Dendritic cell treated with granulocyte-macrophage colony-stimulating factor and Interleukin-4, amounts not matched to agents 40 ng/mL and 50 ng/mL, for 4 days (primary cell): Measurements from ENCODE around the gene USE1.

Experiments used
- H3K27ac Mint-ChIP-seq: one replicate; pipeline ENCODE4 v1.8.0; 2022; ENCODE audit warnings: mild to moderate bottlenecking, mixed read lengths
- H3K27me3 Mint-ChIP-seq: one replicate; pipeline ENCODE4 v1.8.0; 2022; ENCODE audit warnings: mild to moderate bottlenecking, mixed read lengths
- H3K36me3 Mint-ChIP-seq: one replicate; pipeline ENCODE4 v1.8.0; 2022; ENCODE audit warnings: low read depth, mixed read lengths
- H3K4me1 Mint-ChIP-seq: one replicate; pipeline ENCODE4 v1.8.0; 2022; ENCODE audit warnings: low read depth, mixed read lengths
- H3K4me3 Mint-ChIP-seq: one replicate; pipeline ENCODE4 v1.8.0; 2022; ENCODE audit warnings: mild to moderate bottlenecking, moderate library complexity, mixed read lengths
- H3K9me3 Mint-ChIP-seq: one replicate; pipeline ENCODE4 v1.8.0; 2022; ENCODE audit warnings: mixed read lengths
- intact Hi-C: fragments of 100-400 bp; cut with micrococcal nuclease; formaldehyde crosslinking; loops from one replicate; pipeline ENCODE4 v1.15.0; 2022

The USE1 gene

GRCh38 chr19:17211547-17212446 is 3.4 kb upstream of the USE1 start:
- Mint-ChIP-seq H3K36me3 (peaks cover 79% of the 10 kb centered on the region), H3K9me3 (no peaks in the 10 kb centered on the region), H3K27ac (no peak overlapping the region), H3K4me1 (peaks cover 29% of the 10 kb centered on the region), H3K27me3 (no peaks in the 10 kb centered on the region), H3K4me3 (no peak overlapping the region)
- intact Hi-C loops: no loop called here

GRCh38 chr19:17213334-17213733 is 1.8 kb upstream of the USE1 start:
- Mint-ChIP-seq H3K9me3 (no peaks in the 10 kb centered on the region), H3K27ac (peak overlapping the region; percentile 5), H3K4me1 (peaks cover 29% of the 10 kb centered on the region), H3K4me3 (no peak overlapping the region), H3K36me3 (peaks cover 81% of the 10 kb centered on the region), H3K27me3 (no peaks in the 10 kb centered on the region)
- intact Hi-C loops: no loop called here

GRCh38 chr19:17214508-17215126 is 540 bp upstream of the USE1 start:
- Mint-ChIP-seq H3K36me3 (peaks cover 81% of the 10 kb centered on the region), H3K27me3 (no peaks in the 10 kb centered on the region), H3K4me1 (peaks cover 25% of the 10 kb centered on the region), H3K27ac (peak overlapping the region; percentile 96), H3K4me3 (peak overlapping the region; percentile 79), H3K9me3 (no peaks in the 10 kb centered on the region)
- intact Hi-C loops: loop anchor here (2.0 kb wide), 1 partner anchor 52 kb away; the partner anchor contains the start of gene BABAM1

DNA sequence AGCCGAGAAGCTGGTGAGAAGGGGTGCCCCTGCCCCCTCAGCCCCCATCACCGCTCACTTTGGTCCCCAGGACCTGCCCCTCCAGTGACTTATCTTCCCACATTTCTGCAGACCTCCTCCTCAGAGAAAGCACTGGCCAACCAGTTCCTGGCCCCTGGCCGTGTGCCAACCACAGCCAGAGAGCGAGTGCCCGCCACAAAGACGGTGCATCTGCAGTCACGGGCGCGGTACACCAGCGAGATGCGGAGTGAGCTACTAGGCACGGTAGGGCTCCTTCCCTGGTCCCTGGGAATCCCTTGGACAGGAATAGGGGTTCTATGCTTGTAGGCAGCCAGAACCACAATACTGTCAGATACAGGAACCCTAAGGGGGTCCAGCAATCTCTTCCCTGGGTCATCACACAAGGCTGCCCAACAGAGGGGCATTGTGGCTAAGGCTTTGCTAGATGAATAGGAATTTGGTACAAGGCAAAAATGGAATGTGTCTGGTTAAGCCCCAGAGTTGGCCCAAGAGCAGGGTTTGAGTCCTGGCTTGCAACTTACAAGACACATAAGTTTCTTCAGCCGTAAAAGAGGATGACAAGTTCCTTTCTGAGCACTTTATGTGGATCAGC is 1.0 kb downstream of the USE1 start:
- Mint-ChIP-seq H3K9me3 (no peaks in the 10 kb centered on the region), H3K27ac (peak overlapping the region; percentile 96), H3K4me1 (peaks cover 36% of the 10 kb centered on the region), H3K36me3 (peaks cover 68% of the 10 kb centered on the region), H3K27me3 (no peaks in the 10 kb centered on the region), H3K4me3 (peak overlapping the region; percentile 79)
- intact Hi-C loops: no loop called here

DNA sequence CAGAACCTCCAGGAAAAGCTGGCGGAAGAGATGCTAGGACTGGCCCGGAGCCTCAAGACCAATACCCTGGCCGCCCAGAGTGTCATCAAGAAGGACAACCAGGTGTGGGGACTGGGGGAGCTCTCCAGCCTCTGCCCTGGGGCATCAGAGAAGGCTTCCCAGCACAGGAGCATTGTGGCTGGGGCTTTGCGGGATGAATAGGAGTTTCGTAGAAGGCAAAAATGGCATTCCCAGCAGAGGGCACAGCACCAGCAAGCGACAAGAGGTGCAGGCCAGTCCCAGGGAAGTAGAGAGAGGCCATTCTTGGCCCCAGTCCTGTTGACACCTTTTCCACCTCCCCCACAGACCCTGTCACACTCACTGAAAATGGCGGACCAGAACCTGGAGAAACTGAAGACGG is 4.1 kb downstream of the USE1 start:
- Mint-ChIP-seq H3K27me3 (no peaks in the 10 kb centered on the region), H3K4me3 (no peak overlapping the region), H3K27ac (peak overlapping the region; percentile 51), H3K9me3 (no peaks in the 10 kb centered on the region), H3K36me3 (peaks cover 37% of the 10 kb centered on the region), H3K4me1 (peaks cover 46% of the 10 kb centered on the region)
- intact Hi-C loops: no loop called here

GRCh38 chr19:17220207-17220758 is 5.1 kb downstream of the USE1 start:
- peaks cover 36% of the 10 kb centered on the region for H3K36me3 Mint-ChIP-seq
- intact Hi-C loops: no loop called here
- no peak overlapping the region for H3K4me3 Mint-ChIP-seq
- H3K4me1 Mint-ChIP-seq: peaks cover 41% of the 10 kb centered on the region
- peak overlapping the region; percentile 51 for H3K27ac Mint-ChIP-seq
- H3K9me3 Mint-ChIP-seq: no peaks in the 10 kb centered on the region
- no peaks in the 10 kb centered on the region for H3K27me3 Mint-ChIP-seq

GRCh38 chr19:17225053-17225452 is 9.9 kb downstream of the USE1 start:
- Mint-ChIP-seq H3K27ac (no peak overlapping the region), H3K27me3 (no peaks in the 10 kb centered on the region), H3K36me3 (peaks cover 35% of the 10 kb centered on the region), H3K4me3 (no peak overlapping the region), H3K4me1 (peaks cover 35% of the 10 kb centered on the region), H3K9me3 (no peaks in the 10 kb centered on the region)
- intact Hi-C loops: loop anchor here (5.0 kb wide), 1 partner anchor 328 kb away; no protein-coding TSS in a partner anchor

DNA sequence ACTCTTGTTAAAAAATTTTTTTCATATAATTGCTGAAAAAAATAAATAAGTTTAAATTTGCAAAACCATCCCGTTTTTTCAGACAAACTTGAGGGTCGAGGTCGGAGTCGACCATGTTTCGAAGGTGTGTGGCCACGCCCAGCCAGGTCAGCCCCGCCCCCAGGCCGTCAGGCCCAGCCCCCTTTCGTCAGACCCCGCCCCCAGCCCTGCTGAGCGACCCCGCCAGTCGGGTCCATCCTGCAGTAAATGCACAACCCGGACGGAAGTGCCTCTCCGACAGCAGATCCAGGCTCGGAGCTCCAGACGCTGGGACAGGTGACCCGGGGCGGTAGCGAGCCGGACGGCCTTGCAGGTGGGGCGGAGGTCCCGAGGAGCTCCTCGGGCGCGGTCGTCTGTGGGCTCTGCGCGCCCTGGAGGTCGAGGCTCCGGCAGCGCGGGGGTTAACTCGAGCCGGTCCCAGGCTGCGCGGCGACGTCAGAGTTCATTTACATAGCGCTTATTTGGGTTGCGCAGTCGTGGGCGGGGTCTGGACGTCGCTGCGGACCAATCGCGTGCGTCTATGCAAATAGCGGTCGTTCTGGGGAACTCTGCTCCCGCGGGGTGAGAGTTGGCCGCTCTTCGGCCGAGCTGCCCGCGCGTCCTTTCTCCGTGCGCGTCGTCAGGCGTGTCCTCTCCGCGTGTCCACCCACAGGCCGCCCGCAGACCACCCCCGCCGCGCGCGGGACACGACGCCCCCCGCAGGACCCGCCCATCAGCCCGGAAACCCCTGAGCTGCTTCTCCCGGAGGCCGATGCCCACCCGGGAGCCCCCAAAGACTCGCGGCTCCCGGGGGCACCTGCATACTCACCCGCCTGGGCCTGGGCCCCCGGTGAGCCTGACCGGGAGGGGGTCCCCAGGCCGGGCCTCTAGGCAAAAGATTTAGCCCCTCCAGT is 11.1 kb downstream of the USE1 start, which contains the start of gene OCEL1:
Gene OCEL1 (plus strand): TSS at position 225 of the 932 bp plus-strand sequence. CDS start 22 bp downstream, at position 247.
- Mint-ChIP-seq H3K4me1 (peaks cover 27% of the 10 kb centered on the region), H3K4me3 (peak within 1 kb of the TSS; percentile 81), H3K36me3 (peaks cover 47% of the 10 kb centered on the region), H3K27ac (peak within 1 kb of the TSS; percentile 90), H3K9me3 (no peaks in the 10 kb centered on the region), H3K27me3 (no peaks in the 10 kb centered on the region)
- intact Hi-C loops: loop anchor here (1.0 to 5.0 kb wide), 2 partner anchors 151 to 329 kb away; partner anchors contain the start of genes HAUS8 and MYO9B

- H3K4me3 Mint-ChIP-seq: no peak overlapping the region
- no peaks in the 10 kb centered on the region for H3K9me3 Mint-ChIP-seq
- intact Hi-C loops: loop anchor here (5.0 kb wide), 1 partner anchor 331 kb away; no protein-coding TSS in a partner anchor
- H3K27ac Mint-ChIP-seq: no peak overlapping the region
- H3K27me3 Mint-ChIP-seq: no peaks in the 10 kb centered on the region
- peaks cover 64% of the 10 kb centered on the region for H3K36me3 Mint-ChIP-seq
- peaks cover 27% of the 10 kb centered on the region for H3K4me1 Mint-ChIP-seq
Measured at GRCh38 chr19:17227798-17228367, 12.7 kb downstream of the USE1 start.

DNA sequence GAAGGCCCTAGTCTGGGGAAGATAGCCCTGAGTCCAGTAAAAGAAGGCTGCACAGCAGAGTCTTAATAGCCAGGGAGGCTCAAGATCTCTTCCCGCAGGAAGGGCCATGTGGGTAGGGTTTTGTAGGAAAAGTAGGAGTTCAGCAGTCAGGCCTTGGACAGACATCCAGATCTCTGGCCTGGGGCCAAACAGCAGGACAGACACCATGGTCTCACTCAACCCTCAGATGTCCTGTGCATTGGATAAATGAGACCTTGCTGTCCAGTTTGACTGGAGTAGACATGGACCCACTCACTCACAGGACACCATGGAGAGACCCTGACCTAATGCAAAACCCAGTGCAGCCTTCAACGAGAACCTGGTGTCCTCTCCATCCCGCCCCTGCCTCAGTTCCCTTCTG is 14.7 kb downstream of the USE1 start:
- Mint-ChIP-seq H3K9me3 (no peaks in the 10 kb centered on the region), H3K27ac (no peak overlapping the region), H3K4me3 (no peak overlapping the region), H3K27me3 (no peaks in the 10 kb centered on the region), H3K4me1 (peaks cover 26% of the 10 kb centered on the region), H3K36me3 (peaks cover 72% of the 10 kb centered on the region)
- intact Hi-C loops: loop anchor here (5.0 kb wide), 1 partner anchor 333 kb away; no protein-coding TSS in a partner anchor

DNA sequence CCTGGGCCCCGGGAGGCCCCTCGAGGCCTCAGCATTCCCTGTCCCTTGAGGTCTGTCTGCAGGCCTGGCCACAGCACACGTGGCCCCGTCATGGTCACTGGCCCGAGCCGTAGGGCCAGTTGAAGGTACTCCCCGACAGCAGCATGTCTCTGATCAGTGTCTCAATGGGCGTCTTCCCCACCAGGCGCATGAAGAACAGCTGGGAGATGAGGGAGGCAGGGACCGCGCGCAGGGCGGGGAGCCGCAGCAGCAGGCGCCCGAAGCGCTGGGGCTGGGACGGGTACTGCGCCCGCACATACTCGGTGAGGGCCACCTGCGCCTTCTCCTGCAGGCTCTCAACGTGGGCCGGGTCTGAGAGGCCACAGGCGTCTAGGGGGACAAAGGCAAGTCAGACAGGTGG is 17.1 kb downstream of the USE1 start:
- intact Hi-C loops: no loop called here
- Mint-ChIP-seq H3K9me3 (no peaks in the 10 kb centered on the region), H3K36me3 (peaks cover 60% of the 10 kb centered on the region), H3K4me1 (peaks cover 37% of the 10 kb centered on the region), H3K27ac (no peak overlapping the region), H3K4me3 (no peak overlapping the region), H3K27me3 (no peaks in the 10 kb centered on the region)

DNA sequence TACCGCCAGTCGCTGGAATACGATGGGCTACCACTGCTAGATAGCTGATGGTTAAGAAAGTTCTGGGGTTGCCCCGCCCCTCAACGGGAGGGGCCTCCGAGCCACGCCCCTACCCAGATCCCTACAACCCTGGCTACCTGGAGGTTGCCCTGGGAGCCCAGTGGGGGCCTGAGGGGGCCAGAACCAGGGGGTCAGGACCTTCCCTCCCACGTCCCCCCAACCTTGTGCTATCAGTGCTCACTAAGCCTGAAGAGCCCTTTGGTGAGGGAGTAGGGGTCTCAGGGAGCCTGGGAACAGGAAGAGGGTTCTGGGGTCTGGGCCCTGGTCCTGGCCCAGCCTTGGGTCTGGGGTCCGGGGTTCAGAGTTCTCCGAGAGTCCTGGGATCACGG is 19.7 kb downstream of the USE1 start:
- Mint-ChIP-seq H3K27me3 (no peaks in the 10 kb centered on the region), H3K9me3 (no peaks in the 10 kb centered on the region), H3K4me3 (peak overlapping the region; percentile 78), H3K36me3 (peaks cover 52% of the 10 kb centered on the region), H3K27ac (peak overlapping the region; percentile 30), H3K4me1 (peaks cover 35% of the 10 kb centered on the region)
- intact Hi-C loops: no loop called here
